Stimulated activated CD4-positive, alpha-beta T cell treated with anti-CD3 and anti-CD28 coated beads, Interleukin-4, amount 100 ng/mL, for 48 hours (primary cell): ENCODE measurements around the gene C12orf43.
"Not testable (repeated sequence)": the region's sequence is repeated elsewhere in the genome, so short reads cannot be mapped to it uniquely, and the experiment has no call there.

ENCODE experiments used
- DNase-seq, 2 donors: peaks; one replicate each; pipeline ENCODE4 v3.0.0-alpha.2; 2020; ENCODE audit warnings: low read depth in 2 of 2

Gene C12orf43

GRCh38 chr12:121015825-121016766 is at the start of gene C12orf43:
Gene C12orf43, minus strand, starts transcription at chr12:121016487. Its CDS starts 13 bp downstream, at chr12:121016474.
- DNase-seq = peak; percentile 88 to 89

- DNase-seq = no peak
Measured at GRCh38 chr12:121065345-121065744, 49.1 kb upstream of the C12orf43 start.

- DNase-seq = not testable (repeated sequence)
Measured at GRCh38 chr12:121064586-121064985, 48.3 kb upstream of the C12orf43 start.

GRCh38 chr12:121064116-121064515 is 47.8 kb upstream of the C12orf43 start:
- no peak for DNase-seq

DNA sequence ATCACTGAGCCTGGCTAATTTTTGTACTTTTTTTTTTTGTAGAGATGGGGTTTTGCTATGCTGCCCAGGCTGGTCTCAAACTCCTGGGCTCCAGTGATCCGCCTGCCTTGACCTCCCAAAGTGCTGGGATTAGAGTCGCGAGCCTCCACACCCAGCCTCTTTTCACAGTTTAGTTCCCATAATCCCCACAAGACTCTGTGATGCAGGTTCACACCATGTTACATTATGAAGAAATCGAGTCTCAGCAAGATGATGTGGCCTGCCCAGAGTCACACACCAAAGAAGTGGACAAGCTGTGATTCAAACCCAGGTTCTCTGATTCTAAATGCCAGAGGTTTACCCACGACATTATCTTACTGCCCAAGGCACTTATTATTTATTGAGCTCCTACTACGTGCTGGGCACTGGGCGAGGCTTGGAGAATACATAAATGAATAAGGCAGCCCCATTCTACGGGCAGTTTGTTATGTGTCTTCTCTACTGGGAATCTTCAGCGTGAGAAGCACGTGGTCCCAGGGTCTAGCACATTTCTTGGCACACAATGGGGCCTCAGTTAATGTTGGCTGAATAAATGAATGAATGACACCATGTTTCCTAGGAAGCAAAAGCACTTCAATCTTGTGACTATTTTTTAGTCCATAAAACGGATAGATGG is 46.2 kb upstream of the C12orf43 start:
- DNase-seq = no peak

GRCh38 chr12:121061831-121062230 is 45.5 kb upstream of the C12orf43 start:
- DNase-seq = no peak

- no peak for DNase-seq
Measured at GRCh38 chr12:121060149-121061001, 44.1 kb upstream of the C12orf43 start.

- DNase-seq = no peak
Measured at GRCh38 chr12:121059031-121059898, 43.0 kb upstream of the C12orf43 start.

DNA sequence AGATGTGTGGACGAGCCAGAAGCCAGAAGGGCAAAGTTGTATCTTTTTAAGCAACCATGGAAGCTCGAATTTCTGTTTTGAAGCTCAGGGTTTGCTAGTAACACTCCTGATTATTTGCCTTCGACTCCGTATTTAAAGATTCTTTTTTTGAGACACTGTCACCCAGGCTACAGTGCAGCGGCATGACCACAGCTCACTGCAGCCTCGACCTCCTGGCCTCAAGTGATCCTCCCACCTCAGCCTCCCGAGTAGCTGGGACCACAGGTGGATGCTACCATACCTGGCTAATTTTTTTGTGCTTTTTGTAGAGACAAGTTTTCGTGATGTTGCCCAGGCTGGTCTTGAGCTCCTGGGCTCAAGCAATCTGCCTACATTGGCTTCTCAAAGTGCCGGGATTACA is 41.5 kb upstream of the C12orf43 start:
- DNase-seq = no peak

- no peak for DNase-seq
Measured at GRCh38 chr12:121053706-121054105, 37.4 kb upstream of the C12orf43 start.

DNA sequence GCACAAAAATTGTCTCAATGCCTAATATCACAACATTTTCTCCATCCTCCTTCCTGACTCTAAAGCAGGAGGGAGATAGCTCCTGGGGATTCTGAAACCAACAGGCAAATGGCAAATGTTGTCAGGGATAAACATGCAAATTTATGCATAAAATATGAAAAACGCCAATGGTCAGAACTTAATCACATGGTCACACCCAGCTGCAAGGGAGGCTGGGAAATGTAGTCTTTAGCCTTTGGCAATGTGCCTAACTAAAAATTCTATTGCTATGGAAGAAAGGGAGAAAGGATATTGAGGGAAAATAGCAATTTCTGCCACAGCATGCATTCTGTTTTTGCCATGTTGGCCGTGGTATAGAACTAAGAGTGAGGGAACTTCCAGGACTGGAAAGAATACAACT is 34.4 kb upstream of the C12orf43 start:
- DNase-seq = no peak

- DNase-seq = no peak
Measured at GRCh38 chr12:121048442-121048841, 32.2 kb upstream of the C12orf43 start.

DNA sequence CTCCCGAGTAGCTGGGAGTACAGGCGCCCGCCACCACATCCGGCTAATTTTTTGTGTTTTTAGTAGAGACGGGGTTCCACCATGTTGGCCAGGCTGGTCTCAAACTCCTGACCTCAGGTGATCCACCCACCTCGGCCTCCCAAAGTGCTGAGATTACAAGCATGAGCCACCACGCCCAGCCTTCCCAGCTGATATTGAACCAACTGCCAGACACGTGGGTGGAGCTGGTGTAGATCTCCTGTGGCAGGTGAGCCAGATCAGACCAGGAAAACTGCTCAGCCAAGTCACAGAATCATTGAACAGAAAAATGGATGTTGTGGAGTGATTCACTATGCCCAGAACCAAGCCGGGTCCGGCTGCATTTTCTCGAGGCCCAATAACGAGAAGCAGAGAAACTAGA is 31.1 kb upstream of the C12orf43 start:
- DNase-seq = not testable (repeated sequence)

DNA sequence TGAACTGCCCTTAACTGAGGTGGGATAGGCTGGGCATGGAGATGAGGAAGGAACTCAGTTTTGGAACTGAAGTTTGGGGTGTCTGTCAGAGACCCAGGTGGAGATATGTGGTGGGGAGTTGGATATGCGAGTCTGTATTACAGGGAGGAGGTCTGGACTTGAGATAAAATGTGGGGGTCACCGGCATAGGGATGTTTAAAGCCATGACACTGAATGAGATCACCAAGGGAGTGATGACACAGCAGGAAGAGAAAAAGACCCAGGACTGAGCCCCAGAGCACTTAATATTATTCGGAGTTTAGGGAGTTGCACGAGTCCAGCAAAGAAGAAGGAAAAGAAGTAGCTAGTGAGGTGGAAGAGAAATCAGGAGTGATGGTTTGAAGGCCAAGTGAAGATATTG is 26.8 kb upstream of the C12orf43 start:
- DNase-seq = no peak

GRCh38 chr12:121038861-121039668 is 22.8 kb upstream of the C12orf43 start, which contains the start of gene OASL:
Gene OASL, minus strand, starts transcription at chr12:121039246. Its CDS starts 275 bp downstream, at chr12:121038971.
- DNase-seq = peak in 1 of 2 donors; percentile 41

- DNase-seq = no peak
Measured at GRCh38 chr12:121036810-121037326, 20.6 kb upstream of the C12orf43 start.

GRCh38 chr12:121034616-121035305 is 18.5 kb upstream of the C12orf43 start:
- DNase-seq = no peak

DNA sequence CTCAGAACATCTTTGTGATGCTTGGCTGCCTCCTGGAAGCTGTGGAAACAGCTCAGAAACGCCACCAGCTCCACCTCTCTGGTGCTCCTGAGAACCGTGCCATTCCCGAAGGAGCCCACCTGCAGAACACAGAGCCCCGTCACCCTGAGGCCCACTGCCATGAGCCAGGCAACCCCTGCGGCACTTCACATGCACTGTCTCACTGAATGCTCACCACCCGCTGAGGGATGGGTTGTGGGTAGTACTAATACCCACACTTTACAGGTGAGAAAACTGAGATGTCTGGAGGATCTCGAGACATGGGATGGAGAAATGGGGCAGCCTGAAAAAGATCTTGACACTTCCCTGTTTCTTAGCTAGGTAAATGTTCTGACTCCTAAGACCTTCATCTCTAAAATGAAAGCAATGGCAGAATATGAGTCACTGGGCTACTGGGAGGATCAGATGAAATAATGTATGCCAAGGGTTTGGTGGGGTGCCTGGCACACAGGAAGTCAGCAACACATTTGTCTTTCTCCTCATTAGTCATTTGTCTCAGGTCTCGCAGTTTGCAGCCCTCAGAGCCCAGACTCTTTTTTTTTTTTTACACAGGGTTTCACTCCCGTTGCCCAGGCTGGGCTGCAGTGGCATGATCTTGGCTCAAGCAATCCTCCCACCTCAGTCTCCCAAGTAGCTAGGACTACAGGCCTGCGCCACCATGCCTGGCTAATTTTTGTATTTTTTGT is 17.5 kb upstream of the C12orf43 start:
- DNase-seq = peak; percentile 29 to 41
